Measurements from ENCODE around the gene YPEL5. TPM values are rescaled to one million over a fixed set of nuclear protein-coding genes. Genes with fewer than 3 reads are reported as not detected.
A peak's percentile ranks its signal among the peaks of the same experiment; 100 is the strongest.
"Not testable (repeated sequence)": the region's sequence is repeated elsewhere in the genome, so short reads cannot be mapped to it uniquely, and the experiment has no call there.

The YPEL5 gene
- polyA plus RNA-seq (ENCODE audit: insufficient read length in 4 of 4) = 100 to 1,000 TPM; 102 to 134 (median 126) TPM

- peak; percentile 96 to 97 (median 96) for DNase-seq (ENCODE audit: low read depth in 4 of 4, low spot score in 3 of 4)
Observed at GRCh38 chr2:30146337-30147195, at the start of gene YPEL5. Gene YPEL5 (plus strand): TSS chr2:30147007. CDS start chr2:30156652, 9,645 bp downstream.

DNA sequence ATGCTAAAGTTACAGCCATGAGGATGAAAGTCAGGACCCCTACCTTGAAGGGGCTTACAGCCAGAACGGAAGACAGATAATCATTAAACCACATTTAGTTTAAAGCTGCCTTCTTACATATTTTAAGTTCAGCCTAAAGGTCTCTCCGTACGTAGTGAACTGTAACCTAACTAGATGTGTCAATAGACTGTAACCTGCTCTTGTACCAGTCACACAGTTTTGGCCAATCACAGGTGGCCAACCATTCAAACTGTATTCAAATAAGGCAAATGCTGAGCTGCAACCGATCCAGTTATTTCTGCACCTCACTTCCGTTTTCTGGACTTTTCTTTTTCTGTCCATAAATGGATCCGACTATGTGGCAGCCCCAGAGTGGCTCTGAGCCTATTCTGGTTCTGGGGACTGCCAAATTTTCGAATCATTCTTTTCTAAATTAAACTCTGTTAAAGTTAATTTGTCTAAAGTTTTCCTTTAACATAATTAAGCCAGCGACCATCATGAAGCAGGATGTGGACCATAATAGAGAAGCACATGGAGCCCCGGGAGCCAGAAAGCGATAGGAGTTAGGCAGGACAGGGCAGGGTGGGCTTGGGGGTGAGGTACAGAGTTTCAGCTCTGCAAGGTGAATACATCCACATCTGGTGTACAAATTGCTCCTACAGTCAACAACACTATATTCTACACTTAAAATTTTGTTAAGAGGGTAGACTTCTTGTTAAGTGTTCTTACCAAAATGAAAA, 48.4 kb upstream of the YPEL5 start:
- peak in 1 of 4 donors; percentile 39 for DNase-seq (ENCODE audit: low read depth in 4 of 4, low spot score in 3 of 4)

- DNase-seq (ENCODE audit: low read depth in 4 of 4, low spot score in 3 of 4) = not testable (repeated sequence)
Observed at GRCh38 chr2:30099366-30099765, 47.4 kb upstream of the YPEL5 start.

DNA sequence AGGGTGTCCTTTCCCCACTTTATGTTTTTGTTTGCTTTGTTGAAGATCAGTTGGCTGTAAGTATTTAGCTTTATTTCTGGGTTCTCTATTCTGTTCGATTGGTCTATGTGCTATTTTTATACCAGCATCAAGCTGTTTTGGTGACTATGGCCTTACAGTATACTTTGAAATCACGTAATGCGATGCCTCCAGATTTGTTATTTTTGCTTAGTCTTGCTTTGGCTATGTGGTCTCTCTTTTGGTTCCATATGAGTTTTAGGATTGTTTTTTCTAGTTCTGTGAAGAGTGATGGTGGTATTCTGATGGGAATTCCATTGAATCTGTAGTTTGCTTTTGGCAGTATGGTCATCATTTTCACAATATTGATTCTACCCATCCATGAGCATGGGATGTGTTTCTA, 46.1 kb upstream of the YPEL5 start:
- DNase-seq (ENCODE audit: low read depth in 4 of 4, low spot score in 3 of 4) = not testable (repeated sequence)

DNA sequence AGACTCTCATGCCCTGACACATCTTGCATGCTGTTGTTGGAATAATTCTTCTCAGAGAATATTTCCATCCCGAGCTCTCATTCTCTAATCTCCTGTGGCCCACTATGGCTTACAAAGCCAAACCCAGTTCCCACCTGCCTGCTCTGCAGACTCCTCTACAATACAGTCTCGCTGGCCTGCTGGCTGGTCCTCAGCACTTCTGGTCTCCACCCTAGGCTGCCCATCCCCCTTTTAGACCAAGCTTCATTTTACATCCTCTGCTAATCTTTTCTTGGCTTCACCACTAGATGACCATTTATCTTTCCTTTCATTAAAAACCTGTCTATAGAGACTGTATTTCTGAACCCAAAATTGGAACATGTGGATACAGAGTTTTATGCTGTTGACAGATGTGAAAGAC, 42.5 kb upstream of the YPEL5 start:
- DNase-seq (ENCODE audit: low read depth in 4 of 4, low spot score in 3 of 4) = no peak

- no peak for DNase-seq (ENCODE audit: low read depth in 4 of 4, low spot score in 3 of 4)
Observed at GRCh38 chr2:30105556-30105955, 41.3 kb upstream of the YPEL5 start.

DNA sequence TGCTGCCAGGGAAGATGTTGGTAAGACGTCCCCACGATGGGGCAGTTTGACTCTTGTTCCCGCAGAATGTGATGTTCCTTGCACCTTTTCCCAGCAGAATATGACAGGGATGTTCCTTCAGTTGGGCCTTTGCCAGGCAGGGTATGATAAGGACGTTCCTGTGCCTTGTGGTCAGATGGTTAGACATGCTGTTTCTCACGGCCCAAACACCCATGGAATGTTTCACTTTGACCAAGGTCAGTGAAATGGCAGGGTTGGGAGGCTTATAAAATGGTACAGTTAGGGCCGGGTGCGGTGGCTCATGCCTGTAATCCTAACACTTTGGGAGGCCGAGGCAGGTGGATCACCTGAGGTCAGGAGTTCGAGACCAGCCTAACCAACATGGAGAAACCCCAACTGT, 40.3 kb upstream of the YPEL5 start:
- DNase-seq (ENCODE audit: low read depth in 4 of 4, low spot score in 3 of 4) = no peak

DNA sequence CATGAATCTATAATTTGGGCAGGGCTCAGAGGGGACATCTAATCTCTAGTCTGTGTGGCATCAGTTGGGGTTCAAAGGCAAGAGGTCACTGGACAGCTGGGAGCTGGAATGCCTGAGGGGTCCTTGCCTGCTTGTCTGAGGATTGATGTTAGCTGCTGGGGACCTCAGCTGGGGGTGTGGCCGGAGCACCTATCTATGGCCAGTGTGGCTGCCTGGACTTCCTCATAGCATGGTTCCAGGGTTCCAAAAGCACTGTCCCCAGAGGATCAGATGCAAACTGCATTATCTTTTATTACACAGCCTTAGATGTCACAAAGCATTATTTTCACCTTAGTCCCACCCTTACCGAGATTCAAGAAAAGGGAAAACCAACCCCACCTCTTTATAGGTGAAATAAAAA, 38.6 kb upstream of the YPEL5 start:
- DNase-seq (ENCODE audit: low read depth in 4 of 4, low spot score in 3 of 4) = no peak

- DNase-seq (ENCODE audit: low read depth in 4 of 4, low spot score in 3 of 4) = no peak
Observed at GRCh38 chr2:30108851-30109250, 38.0 kb upstream of the YPEL5 start.

- no peak for DNase-seq (ENCODE audit: low read depth in 4 of 4, low spot score in 3 of 4)
Observed at GRCh38 chr2:30109856-30110255, 37.0 kb upstream of the YPEL5 start.

GRCh38 chr2:30110773-30111172, 36.0 kb upstream of the YPEL5 start:
- DNase-seq (ENCODE audit: low read depth in 4 of 4, low spot score in 3 of 4) = no peak

- DNase-seq (ENCODE audit: low read depth in 4 of 4, low spot score in 3 of 4) = not testable (repeated sequence)
Observed at GRCh38 chr2:30111186-30111585, 35.6 kb upstream of the YPEL5 start.

DNA sequence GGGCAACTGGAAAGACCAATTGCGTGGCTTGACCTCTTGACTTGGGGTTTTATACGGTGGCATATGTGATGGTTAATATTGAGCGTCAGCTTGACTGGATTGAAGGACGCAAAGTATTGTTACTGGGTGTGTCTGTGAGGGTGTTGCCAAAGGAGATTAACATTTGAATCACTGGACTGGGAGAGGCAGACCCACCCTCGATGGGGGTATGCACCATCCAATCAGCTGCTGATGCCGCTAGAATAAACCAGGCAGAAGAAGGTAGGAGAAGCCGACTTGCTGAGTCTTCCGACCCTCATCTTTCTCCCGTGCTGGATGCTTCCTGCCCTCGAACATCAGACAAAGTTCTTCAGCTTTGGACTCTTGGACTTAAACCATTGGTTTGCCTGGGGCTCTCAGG, 34.2 kb upstream of the YPEL5 start:
- DNase-seq (ENCODE audit: low read depth in 4 of 4, low spot score in 3 of 4) = no peak

- DNase-seq (ENCODE audit: low read depth in 4 of 4, low spot score in 3 of 4) = no peak
Observed at GRCh38 chr2:30113617-30114293, 33.1 kb upstream of the YPEL5 start.

GRCh38 chr2:30115141-30115980, 31.4 kb upstream of the YPEL5 start:
- peak; percentile 46 to 65 (median 56) for DNase-seq (ENCODE audit: low read depth in 4 of 4, low spot score in 3 of 4)

DNA sequence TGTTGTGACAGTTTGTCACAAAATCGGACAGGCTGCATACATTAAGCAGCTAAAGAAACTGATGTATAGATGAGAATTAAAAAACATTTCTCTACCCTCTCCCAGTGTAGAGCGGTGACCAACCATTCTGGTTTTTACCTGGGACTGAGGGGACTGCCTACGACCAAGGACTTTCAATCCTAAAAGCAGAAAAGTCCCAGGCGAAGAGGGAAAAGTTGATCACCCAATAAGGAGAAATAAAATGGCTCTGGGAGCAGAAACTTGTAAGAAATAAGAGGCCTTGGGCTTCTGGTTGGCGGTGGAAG, 30.9 kb upstream of the YPEL5 start:
- no peak for DNase-seq (ENCODE audit: low read depth in 4 of 4, low spot score in 3 of 4)

- DNase-seq (ENCODE audit: low read depth in 4 of 4, low spot score in 3 of 4) = no peak
Observed at GRCh38 chr2:30122362-30122761, 24.4 kb upstream of the YPEL5 start.

DNA sequence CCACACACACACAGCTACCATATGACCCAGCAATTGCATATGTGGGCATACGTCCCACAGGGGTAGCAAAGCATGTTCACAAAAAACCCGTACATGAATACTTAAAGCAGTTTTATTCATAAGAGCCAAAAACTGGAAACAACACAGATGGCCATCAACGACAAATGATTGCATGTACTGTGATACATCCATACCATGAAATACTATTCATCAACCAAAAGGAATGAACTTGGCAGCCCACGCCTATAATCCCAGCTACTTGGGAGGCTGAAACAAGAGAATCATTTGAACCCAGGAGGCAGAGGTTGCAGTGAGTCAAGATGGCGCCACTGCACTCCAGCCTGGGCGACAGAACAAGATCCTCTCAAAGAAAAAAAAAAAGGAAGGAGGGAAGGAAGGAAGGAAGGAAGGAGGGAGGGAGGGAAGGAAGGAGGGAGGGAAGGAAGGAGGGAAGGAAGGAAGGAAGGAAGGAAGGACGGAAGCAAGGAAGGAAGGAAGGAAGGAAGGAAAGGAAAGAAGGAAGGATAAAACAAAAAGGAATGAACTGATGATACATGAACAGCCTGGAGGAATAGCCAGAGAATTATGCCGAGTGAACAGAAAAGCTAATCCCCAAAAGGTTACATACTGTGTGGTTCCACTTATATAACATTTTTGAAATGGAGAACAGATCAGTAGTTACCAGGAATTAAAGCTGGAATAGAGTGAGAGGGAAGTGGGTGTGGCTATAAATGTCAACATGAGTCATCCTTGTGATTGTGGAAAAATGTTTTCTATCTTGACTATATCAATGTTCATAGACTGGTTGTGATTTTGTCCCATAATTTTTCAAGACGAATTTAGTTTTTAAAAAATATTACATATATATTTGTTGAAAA, 19.6 kb upstream of the YPEL5 start:
- DNase-seq (ENCODE audit: low read depth in 4 of 4, low spot score in 3 of 4) = no peak

- no peak for DNase-seq (ENCODE audit: low read depth in 4 of 4, low spot score in 3 of 4)
Observed at GRCh38 chr2:30134582-30134981, 12.2 kb upstream of the YPEL5 start.

- no peak for DNase-seq (ENCODE audit: low read depth in 4 of 4, low spot score in 3 of 4)
Observed at GRCh38 chr2:30135541-30135940, 11.3 kb upstream of the YPEL5 start.
